Measurements from ENCODE around the gene MYO3A. TPM values are rescaled to one million over a fixed set of nuclear protein-coding genes. Genes with fewer than 3 reads are reported as not detected.

The MYO3A gene
- total and polyA plus RNA-seq, 2 donors (not counting 1 experiment from before 2014, with no cell fraction given) = not detected

- Histone ChIP-seq H3K4me3 (replicated peaks in 1 of 4; ENCODE audit: control extremely low read depth in 1 of 4, insufficient read depth in 1 of 4, low read depth in 3 of 4, low read length in 4 of 4) (no peak overlapping the region), H3K4me1 (ENCODE audit: control insufficient read depth, extremely low read depth, insufficient read depth, low read length) (no peaks in the 10 kb centered on the region), H3K9ac (ENCODE audit: insufficient read depth, low read length) (no peak overlapping the region), H3K36me3 (ENCODE audit: control insufficient read depth, insufficient read depth, low read length) (no peaks in the 10 kb centered on the region), H2AFZ (ENCODE audit: low read length) (no peak overlapping the region), H3K4me2 (ENCODE audit: extremely low read depth, insufficient read depth, low read length) (no peak overlapping the region), H3K79me2 (ENCODE audit: control insufficient read depth, insufficient read depth, low read length) (no peaks in the 10 kb centered on the region), H3K27me3 (ENCODE audit: control insufficient read depth, insufficient read depth, low read length) (no peaks in the 10 kb centered on the region), H3K9me3 (ENCODE audit: control insufficient read depth, insufficient read depth, low read depth, low read length) (no peaks in the 10 kb centered on the region), H3K27ac (ENCODE audit: insufficient read depth, low read length) (no peak overlapping the region), H4K20me1 (ENCODE audit: control insufficient read depth, extremely low read depth, insufficient read depth, low read length) (no peaks in the 10 kb centered on the region)
- no peak for DNase-seq (ENCODE audit: low read depth in 2 of 2)
- TF ChIP-seq CTCF (conservative IDR thresholded peaks at IDR 0.05 in 1 of 2, IDR thresholded peaks at IDR 0.05 in 1 of 2; ENCODE audit: low read depth in 1 of 2, low read length in 2 of 2) (no peak), EZH2 (IDR thresholded peaks at IDR 0.05; ENCODE audit: low read length, missing control alignments) (no peak)
These were observed 147.4 kb downstream of the MYO3A start for GRCh38 chr10:26081459-26081858.

- TF ChIP-seq EZH2 (IDR thresholded peaks at IDR 0.05; ENCODE audit: low read length, missing control alignments) (no peak), CTCF (conservative IDR thresholded peaks at IDR 0.05 in 1 of 2, IDR thresholded peaks at IDR 0.05 in 1 of 2; ENCODE audit: low read depth in 1 of 2, low read length in 2 of 2) (no peak)
- H3K27me3 ChIP-seq (ENCODE audit: control insufficient read depth, insufficient read depth, low read length) = no peaks in the 10 kb centered on the region
- H3K4me1 ChIP-seq (ENCODE audit: control insufficient read depth, extremely low read depth, insufficient read depth, low read length) = no peaks in the 10 kb centered on the region
- no peak overlapping the region for H2AFZ ChIP-seq (ENCODE audit: low read length)
- H4K20me1 ChIP-seq (ENCODE audit: control insufficient read depth, extremely low read depth, insufficient read depth, low read length) = no peaks in the 10 kb centered on the region
- H3K36me3 ChIP-seq (ENCODE audit: control insufficient read depth, insufficient read depth, low read length) = no peaks in the 10 kb centered on the region
- no peak overlapping the region for H3K9ac ChIP-seq (ENCODE audit: insufficient read depth, low read length)
- H3K9me3 ChIP-seq (ENCODE audit: control insufficient read depth, insufficient read depth, low read depth, low read length) = no peaks in the 10 kb centered on the region
- DNase-seq (ENCODE audit: low read depth in 2 of 2) = no peak
- H3K27ac ChIP-seq (ENCODE audit: insufficient read depth, low read length) = no peak overlapping the region
- no peaks in the 10 kb centered on the region for H3K79me2 ChIP-seq (ENCODE audit: control insufficient read depth, insufficient read depth, low read length)
- no peak overlapping the region for H3K4me3 ChIP-seq (replicated peaks in 1 of 4; ENCODE audit: control extremely low read depth in 1 of 4, insufficient read depth in 1 of 4, low read depth in 3 of 4, low read length in 4 of 4)
- H3K4me2 ChIP-seq (ENCODE audit: extremely low read depth, insufficient read depth, low read length) = no peak overlapping the region
These were observed 151.5 kb downstream of the MYO3A start for GRCh38 chr10:26085549-26085948.

GRCh38 chr10:26087666-26088065 lies 153.6 kb downstream of the MYO3A start:
- no peak for DNase-seq (ENCODE audit: low read depth in 2 of 2)
- Histone ChIP-seq H3K27me3 (ENCODE audit: control insufficient read depth, insufficient read depth, low read length) (no peaks in the 10 kb centered on the region), H3K9ac (ENCODE audit: insufficient read depth, low read length) (no peak overlapping the region), H3K27ac (ENCODE audit: insufficient read depth, low read length) (no peak overlapping the region), H3K4me2 (ENCODE audit: extremely low read depth, insufficient read depth, low read length) (no peak overlapping the region), H3K9me3 (ENCODE audit: control insufficient read depth, insufficient read depth, low read depth, low read length) (no peaks in the 10 kb centered on the region), H2AFZ (ENCODE audit: low read length) (no peak overlapping the region), H3K4me1 (ENCODE audit: control insufficient read depth, extremely low read depth, insufficient read depth, low read length) (no peaks in the 10 kb centered on the region), H3K4me3 (replicated peaks in 1 of 4; ENCODE audit: control extremely low read depth in 1 of 4, insufficient read depth in 1 of 4, low read depth in 3 of 4, low read length in 4 of 4) (no peak overlapping the region), H3K79me2 (ENCODE audit: control insufficient read depth, insufficient read depth, low read length) (no peaks in the 10 kb centered on the region), H3K36me3 (ENCODE audit: control insufficient read depth, insufficient read depth, low read length) (no peaks in the 10 kb centered on the region), H4K20me1 (ENCODE audit: control insufficient read depth, extremely low read depth, insufficient read depth, low read length) (no peaks in the 10 kb centered on the region)
- no peak for TF ChIP-seq CTCF (conservative IDR thresholded peaks at IDR 0.05 in 1 of 2, IDR thresholded peaks at IDR 0.05 in 1 of 2; ENCODE audit: low read depth in 1 of 2, low read length in 2 of 2)
- no peak for TF ChIP-seq EZH2 (IDR thresholded peaks at IDR 0.05; ENCODE audit: low read length, missing control alignments)

All from fibroblast of lung (primary cell).